ENCODE data around the gene SORT1. TPM values are rescaled to one million over a fixed set of nuclear protein-coding genes. Genes with fewer than 3 reads are reported as not detected.

The SORT1 gene
- total and polyA plus RNA-seq, 12 donors: 32.8 to 235 (median 119) TPM

DNA sequence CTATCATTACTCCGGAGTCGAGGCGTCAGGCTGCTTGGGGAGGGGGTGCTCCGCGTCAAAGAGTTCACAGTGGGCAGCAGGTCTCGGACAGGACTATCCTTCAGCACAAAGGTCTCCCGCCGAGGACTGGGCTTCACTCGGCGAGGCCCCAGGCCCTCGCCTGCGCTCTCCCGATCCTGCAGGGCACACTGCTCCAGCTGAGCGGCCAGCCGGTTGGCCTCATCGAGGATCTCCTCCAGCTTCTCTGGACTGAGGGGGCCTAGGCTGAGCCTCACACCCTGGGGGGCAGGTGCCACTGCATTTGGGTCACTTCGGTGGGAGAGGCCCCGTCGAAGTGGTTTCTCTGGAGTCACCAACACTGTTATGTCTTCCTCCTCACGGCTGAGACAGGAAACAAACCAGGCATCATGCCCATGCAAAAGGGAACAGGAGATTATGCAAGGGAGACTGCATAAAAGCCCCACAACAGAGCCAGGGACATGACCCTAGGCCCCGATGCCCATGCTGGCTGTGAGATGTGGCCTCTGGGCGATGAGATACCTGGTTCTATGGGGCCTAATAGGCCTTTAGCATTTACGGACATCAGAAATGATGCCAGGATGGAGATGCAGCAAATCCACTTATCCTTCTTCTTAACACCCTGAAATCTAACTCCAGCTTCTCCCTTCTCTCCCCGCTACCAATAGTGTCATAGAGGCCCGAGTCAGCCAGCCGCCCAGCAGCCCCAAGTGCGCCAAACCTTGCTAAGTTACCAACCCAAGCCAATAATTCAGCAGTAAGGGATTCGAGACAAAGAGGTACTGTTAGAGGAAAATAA, 115.8 kb downstream of the SORT1 start:
- no peaks in the 10 kb centered on the region for H3K27me3 ChIP-seq
- TF ChIP-seq, protein P1, sequence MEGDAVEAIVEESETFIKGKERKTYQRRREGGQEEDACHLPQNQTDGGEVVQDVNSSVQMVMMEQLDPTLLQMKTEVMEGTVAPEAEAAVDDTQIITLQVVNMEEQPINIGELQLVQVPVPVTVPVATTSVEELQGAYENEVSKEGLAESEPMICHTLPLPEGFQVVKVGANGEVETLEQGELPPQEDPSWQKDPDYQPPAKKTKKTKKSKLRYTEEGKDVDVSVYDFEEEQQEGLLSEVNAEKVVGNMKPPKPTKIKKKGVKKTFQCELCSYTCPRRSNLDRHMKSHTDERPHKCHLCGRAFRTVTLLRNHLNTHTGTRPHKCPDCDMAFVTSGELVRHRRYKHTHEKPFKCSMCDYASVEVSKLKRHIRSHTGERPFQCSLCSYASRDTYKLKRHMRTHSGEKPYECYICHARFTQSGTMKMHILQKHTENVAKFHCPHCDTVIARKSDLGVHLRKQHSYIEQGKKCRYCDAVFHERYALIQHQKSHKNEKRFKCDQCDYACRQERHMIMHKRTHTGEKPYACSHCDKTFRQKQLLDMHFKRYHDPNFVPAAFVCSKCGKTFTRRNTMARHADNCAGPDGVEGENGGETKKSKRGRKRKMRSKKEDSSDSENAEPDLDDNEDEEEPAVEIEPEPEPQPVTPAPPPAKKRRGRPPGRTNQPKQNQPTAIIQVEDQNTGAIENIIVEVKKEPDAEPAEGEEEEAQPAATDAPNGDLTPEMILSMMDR (IDR thresholded peaks at IDR 0.05): no peak
- intact Hi-C loops (cut with DNase I): loop anchor here in 7 of 10 donors (2.0 to 5.0 kb wide), 4 partner anchors 25 to 250 kb away; partner anchors contain the start of gene MYBPHL (in 1 of the 7)
- DNase-seq (no peak), ATAC-seq (no peak)
- no peaks in the 10 kb centered on the region for H3K36me3 ChIP-seq
- H3K9me3 ChIP-seq: no peaks in the 10 kb centered on the region
- peak overlapping the region in 5 of 10 donors; percentile 72 to 92 (median 84) for H3K27ac ChIP-seq
- WGBS, 2 donors: 65 to 70% methylated on average over 28 of the region's 28 CpGs
- H3K4me3 ChIP-seq: peak overlapping the region in 9 of 10 donors; percentile 46 to 83 (median 74)
- peaks cover 6 to 39% (median 10%) of the 10 kb centered on the region in 9 donors for H3K4me1 ChIP-seq

DNA sequence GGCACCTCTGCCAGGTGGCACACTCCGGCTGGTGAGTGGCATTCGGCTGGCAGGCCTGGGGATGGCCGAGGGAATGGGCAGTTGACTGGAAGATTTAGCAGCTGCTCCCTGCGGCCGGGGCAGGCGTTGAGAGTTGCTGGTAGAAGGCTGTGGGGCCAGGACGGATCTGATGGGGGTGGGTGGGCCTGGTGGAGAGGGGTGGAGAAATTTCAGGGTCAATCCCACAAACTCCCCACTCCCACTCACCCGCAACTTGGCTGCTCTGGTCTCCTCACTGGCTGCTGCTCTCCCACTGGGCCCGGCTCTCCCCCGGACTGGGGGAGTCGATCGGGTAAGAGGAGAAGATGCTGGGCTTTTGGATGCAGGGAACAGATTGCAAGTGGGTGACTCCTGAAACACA, 116.9 kb downstream of the SORT1 start:
- no peak for ATAC-seq
- H3K36me3 ChIP-seq: no peaks in the 10 kb centered on the region
- WGBS, 2 donors: 91 to 94% methylated on average over 12 of the region's 12 CpGs
- TF ChIP-seq, protein P1 (IDR thresholded peaks at IDR 0.05): no peak
- intact Hi-C loops (cut with DNase I): loop anchor here in 3 of 10 donors (2.0 to 5.0 kb wide), 3 partner anchors 114 to 251 kb away; no protein-coding TSS in a partner anchor
- no peaks in the 10 kb centered on the region for H3K27me3 ChIP-seq
- no peaks in the 10 kb centered on the region for H3K9me3 ChIP-seq
- DNase-seq: no peak
- H3K27ac ChIP-seq: no peak overlapping the region
- peaks cover 6 to 39% (median 10%) of the 10 kb centered on the region in 9 donors for H3K4me1 ChIP-seq
- no peak overlapping the region for H3K4me3 ChIP-seq

DNA sequence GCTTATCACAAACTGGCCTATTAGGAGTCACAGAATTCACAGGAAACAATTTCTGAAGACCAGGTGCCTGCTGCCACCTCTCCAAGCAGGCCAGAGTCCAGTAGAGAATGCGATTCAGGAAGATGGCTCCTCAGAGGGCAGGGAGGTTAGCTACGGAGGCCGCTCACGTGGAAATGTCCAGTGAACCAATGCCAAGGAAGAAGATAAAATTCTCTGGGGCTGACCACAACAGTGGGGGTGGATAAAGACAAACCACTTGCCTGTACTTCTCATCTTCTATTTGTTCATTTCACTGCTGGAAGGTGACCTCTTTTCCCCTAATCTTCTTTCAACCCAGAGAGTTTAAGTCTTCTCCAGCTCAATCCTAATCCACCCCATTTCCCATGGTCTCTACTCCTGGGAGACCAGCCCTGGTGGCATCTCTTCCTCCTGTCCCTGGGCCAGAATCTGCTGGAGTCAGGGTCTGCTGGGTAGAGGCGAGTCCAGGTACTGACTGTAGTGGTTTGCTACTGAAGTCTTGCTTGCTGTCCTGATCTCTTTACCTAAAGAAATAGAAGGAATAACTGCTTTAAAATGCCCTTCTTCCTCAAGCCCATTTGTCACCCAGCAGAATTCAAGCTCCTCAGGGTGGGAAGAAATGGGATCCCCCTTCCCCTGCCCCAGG, 118.0 kb downstream of the SORT1 start:
- 83 to 85% methylated on average over 5 of the region's 5 CpGs for WGBS, 2 donors
- Histone ChIP-seq H3K27ac (no peak overlapping the region), H3K27me3 (no peaks in the 10 kb centered on the region), H3K4me1 (peaks cover 6 to 39% (median 10%) of the 10 kb centered on the region in 9 donors), H3K36me3 (no peaks in the 10 kb centered on the region), H3K4me3 (no peak overlapping the region), H3K9me3 (no peaks in the 10 kb centered on the region)
- ATAC-seq (no peak), DNase-seq (no peak)
- TF ChIP-seq, protein P1 (IDR thresholded peaks at IDR 0.05): no peak
- intact Hi-C loops (cut with DNase I): loop anchor here in 7 of 10 donors (2.0 to 10.0 kb wide), 5 partner anchors 115 to 253 kb away; no protein-coding TSS in a partner anchor

DNA sequence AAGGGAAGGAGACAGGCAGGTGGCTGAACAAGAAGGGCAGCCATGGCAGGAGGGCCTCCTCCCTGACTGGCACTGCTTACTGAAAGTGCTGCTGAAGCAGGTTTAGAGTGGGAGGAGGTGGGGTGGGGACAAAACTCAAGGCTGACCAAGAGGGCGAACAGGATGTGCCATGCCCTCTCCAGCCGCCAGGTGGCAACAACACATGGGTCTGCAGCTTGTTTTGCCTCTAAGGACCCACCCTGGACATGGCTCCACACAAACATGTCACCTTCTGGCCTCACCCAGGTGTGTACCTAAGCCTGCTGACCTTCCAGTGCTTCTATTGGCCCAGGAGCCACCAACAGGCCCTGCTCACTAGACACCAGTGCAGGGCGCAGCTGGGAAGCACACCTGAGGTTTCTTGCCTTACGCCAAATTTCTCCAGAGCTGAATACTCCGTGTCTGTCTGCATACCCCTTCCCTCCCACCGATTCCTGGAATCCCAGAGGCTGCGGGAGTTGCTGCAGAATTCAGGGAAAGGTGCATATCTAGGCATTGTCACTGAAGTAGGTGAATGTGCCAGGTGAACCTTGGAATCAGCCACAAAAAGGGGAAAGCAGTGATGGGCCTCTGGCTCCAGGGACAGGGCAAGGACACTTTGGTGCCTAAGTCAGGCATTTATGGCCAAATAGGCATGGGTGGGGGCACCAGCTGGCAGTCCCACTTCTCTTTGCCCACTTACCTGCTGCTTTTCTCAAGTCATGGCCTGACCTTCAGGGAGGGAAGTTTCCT, 120.1 kb downstream of the SORT1 start:
- DNase-seq (peak; percentile 78 to 81), ATAC-seq (peak; percentile 65 to 84 (median 78))
- intact Hi-C loops (cut with DNase I): loop anchor here in 8 of 10 donors (1.0 to 10.0 kb wide), 5 partner anchors 121 to 255 kb away; no protein-coding TSS in a partner anchor
- H3K4me3 ChIP-seq: no peak overlapping the region
- H3K36me3 ChIP-seq: no peaks in the 10 kb centered on the region
- H3K4me1 ChIP-seq: peaks cover 0 to 29% (median 7%) of the 10 kb centered on the region in 9 donors
- H3K27ac ChIP-seq: no peak overlapping the region
- H3K9me3 ChIP-seq: no peaks in the 10 kb centered on the region
- 69 to 76% methylated on average over 7 of the region's 7 CpGs for WGBS, 2 donors
- TF ChIP-seq, protein P1 (IDR thresholded peaks at IDR 0.05): peak; percentile 86 to 96 (median 89)
- no peaks in the 10 kb centered on the region for H3K27me3 ChIP-seq

All from heart right ventricle (tissue), 16 donors.